Stimulated activated CD4-positive, alpha-beta T cell treated with anti-CD3 and anti-CD28 coated beads, Interleukin-12 subunit alpha, Interleukin-12 subunit beta, amount 100 ng/mL, for 48 hours (primary cell): ENCODE measurements around the gene NCAM2.

Experiments
- DNase-seq, 3 donors: peaks; one replicate each; pipeline ENCODE4 v3.0.0-alpha.2; 2020; ENCODE audit warnings: low read depth in 2 of 3, low spot score in 1 of 3

Gene NCAM2

DNA sequence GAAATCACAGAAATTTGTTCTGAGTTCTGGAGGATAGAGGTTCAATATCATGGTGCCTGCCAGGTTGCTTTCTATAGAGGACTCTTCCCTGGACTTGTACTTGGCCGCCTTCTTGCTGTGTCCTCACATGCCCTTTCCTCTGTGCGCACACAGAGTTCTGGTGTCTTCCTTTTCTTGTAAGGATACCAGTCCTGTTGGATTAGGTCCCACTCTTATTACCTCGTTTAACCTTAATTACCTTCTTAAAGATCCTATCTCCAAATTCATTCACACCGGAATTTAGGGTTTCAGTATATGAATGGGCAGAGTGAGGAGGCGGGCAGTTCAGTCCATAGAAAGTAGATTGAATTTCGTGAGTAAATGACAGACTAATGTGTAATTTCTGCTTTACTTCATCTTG, 413.9 kb downstream of the NCAM2 start:
- no peak for DNase-seq

DNA sequence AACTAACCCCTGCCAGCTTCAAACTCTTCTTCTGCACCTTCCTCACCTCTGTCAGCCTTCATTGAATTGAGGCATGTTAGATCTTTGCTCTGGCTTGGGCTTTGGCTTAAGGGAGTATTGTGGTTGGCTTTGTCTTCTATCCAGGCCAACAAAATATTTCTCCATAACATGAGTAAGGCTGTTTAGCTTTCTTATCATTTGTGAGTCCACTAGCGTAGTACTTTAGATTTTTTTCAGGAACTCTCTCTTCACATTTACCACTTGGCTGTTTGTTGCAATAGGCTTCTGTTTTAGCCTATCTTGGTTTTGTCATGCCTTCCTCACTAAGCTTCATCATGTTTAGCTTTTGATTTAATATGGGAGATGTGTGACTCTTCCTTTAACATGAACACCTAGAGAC, 417.5 kb downstream of the NCAM2 start:
- no peak for DNase-seq

DNA sequence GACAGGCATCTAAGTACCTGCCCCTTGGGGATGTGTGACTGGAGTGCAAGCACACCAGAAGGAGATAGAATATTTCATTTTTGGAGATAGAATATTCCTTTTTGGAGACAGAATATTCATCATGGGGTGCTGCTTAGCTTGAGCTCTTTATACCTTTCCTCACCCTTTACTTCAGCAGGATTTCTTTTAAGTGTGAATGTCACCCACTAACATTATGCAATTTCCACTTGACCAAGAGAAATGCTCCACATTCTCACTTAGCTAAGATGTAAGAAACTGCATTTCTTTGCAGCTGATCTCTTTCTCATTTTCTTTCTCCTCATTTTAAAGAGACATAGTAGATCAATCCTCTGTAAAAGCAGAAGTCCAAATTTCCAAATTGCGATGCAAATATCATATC, 436.7 kb downstream of the NCAM2 start:
- no peak for DNase-seq

DNA sequence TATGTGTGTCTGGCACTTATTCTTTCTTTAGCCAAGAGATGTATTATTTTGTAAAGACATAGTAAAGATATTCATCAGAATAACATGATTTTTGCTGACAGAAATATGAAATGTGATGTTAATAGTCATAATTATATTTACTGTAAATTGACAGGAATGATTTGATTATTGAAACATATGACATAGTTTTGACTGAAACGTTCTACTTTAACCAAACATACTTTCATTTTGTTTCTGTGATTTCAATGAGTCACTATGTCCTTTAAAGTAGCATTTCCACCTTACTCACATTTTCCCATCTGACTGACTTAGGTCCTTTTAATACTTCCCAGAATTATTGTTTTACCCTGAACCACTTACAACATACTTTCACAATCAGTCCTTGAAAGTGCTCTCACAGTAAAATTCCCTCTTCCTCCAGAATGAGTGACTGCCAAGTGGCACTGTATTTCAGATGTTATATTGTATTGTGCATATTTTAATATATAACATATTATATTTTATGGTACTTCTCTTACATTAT, 437.9 kb downstream of the NCAM2 start:
- DNase-seq: no peak

DNA sequence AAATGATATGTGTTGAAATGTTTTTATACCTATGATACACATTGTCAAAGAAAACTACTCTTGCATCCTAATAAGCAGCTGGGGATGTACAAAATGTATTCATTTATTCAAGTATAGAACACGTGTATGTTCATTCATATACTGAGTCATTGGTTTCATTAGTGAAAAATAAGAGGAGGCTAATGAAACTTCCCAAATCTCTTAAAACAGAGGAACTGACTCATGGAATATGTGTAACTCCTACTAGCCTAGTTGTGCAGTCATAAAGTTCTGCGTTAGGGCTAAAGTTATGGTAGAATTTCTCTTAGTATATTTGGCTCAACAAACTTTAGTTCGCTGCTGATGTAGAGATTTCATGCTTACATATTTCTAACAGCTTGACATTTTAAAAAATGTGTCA, 441.6 kb downstream of the NCAM2 start:
- no peak for DNase-seq

DNA sequence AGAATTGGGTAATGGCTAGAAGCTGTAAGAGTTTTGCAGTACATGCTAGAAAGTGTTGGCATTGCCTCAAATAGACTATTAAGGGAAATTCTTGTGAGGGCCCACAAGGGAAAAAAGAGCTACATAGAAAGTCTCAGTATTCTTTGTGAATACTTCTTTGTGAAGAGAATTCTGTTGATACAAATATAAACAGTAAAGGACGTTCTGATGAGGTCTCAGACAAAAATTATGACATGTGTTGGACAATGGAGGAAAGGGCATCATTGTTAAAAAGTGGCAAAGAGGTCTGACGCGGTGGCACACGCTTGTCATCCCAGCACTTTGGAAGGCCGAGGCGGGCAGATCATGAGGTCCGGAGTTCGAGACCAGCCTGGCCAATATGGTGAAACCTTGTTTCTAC, 458.9 kb downstream of the NCAM2 start:
- no peak for DNase-seq

DNA sequence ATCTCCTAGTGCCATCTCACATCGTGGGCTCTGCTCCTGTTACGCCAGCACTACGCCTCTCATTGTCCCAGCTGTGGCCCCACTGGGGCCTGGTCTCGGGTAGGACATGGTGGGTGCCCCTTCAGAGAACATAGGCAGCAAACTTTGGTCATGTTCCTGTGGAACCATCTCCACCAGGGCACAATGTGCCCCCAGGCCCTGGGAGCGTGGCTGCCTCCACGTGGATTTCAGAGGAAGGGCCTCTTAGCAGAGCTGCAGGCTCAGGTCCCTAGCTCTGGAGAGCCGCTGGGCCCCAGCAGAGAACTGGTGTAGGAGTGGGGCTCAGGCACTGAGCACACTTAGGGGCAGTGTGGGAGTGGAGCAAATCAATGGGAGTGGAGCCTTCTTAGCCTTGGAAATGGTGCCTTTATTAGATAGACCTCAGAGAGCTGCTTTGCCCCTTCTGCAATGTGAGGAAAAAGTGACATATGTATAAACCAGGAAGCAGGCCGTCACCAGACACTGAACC, 460.0 kb downstream of the NCAM2 start:
- no peak for DNase-seq

DNA sequence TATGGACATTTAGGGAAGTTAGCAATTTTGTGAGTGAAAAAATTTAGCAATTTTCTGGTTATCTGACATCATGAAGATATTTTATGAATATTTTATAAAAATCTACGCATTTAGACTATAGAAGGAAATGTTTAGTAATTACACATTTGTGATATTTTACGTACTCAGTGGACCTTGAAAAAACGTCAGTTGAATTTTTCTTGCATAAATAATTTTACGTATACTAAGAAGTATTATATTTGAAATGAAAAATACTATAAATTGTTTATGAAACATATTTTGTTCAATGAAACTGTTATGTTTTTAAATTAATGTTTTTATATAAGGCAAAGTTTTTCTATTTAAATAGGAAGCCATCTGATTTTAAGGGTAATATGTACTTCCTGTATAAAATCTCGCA, 462.8 kb downstream of the NCAM2 start:
- no peak for DNase-seq

DNA sequence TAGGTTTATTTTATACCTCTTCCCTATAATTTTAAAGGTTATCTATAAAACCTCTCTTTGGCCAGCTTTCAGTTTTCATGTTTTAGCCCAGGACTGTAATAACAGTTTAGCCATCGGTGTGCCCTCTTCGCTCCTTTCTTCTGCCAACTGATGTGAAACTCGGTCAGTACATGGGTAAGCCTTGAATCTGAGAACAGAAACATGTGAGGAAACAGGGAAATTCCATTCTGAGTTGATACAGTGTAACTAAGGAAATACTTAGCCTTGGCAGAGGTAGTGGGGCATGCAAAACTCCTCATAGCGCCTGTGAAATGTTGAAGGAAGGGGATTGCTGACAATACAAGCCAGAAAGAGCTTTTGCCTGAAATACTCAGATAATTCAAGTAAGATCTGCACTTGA, 465.2 kb downstream of the NCAM2 start:
- DNase-seq: no peak

DNA sequence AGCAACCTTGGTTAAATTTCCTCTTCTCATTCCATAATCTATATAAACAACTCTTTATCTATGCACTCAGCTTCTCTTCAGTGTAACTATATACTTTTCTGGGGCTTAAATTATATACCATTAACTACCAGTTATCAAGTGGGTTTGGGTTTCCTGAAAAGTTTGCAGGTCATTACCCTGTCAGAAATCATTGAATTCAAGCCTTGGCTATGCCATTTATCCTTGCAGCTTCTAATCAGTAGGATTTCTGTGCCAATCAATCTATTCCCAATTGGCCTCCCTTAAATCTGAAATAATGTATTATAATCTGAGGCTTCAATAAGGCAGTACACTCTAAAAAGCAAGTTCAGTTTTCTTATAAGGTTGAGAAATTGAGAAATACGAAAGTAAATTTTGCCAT, 466.5 kb downstream of the NCAM2 start:
- DNase-seq: no peak

DNA sequence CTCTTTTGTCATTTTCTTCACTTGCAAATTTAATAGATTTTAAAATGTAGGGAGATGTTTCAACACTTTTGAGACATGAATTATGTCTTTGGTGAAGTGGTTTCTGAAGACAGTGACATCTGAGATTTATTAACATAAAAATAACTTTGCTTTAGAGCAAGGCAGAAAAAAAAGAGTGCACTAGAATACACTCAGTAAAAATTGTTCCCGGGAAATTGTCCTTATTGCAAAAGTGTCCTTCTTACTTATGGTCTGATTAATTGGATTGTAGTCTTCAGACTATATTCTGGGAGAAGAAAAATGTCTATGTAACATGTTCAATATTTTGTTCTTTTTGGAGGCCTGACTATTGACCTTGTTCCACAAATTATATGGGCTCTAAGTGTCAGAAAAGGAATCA, 468.5 kb downstream of the NCAM2 start:
- no peak for DNase-seq

DNA sequence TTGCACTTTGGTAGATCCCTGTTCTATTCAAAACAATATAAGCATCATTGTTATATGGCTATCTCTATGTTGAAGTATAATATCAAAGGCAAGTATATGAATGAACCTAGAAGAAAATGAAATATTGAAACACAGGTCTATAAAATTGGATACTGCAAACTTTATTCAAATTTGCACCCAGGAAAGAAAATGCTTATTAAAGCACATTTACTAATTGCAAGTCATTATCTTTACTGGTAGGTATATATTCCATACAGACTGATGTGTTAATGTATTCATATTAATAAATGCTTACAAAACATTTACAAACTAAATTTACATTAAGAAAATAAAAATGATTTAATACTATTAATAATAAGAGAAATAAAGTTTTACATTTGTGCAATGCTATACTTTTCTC, 469.8 kb downstream of the NCAM2 start:
- DNase-seq: no peak

DNA sequence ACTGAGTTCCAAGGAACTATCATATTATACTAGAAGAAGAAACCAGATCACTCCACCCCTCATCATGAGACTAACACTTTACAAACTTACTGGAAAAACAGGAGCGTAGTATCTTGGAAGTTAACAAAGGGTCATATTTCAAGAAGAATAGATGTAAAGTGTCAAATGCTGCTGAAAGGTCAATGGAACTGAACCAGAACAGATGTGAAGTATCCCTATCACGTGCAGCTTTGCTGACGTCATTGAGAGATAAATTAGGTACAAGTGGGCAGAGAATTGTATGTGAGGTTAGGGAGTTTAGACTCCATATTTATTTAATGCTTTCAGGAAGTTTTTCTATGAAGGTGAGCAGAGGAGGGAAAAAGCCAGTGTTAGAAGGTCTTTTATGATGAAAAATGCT, 483.0 kb downstream of the NCAM2 start:
- no peak for DNase-seq

DNA sequence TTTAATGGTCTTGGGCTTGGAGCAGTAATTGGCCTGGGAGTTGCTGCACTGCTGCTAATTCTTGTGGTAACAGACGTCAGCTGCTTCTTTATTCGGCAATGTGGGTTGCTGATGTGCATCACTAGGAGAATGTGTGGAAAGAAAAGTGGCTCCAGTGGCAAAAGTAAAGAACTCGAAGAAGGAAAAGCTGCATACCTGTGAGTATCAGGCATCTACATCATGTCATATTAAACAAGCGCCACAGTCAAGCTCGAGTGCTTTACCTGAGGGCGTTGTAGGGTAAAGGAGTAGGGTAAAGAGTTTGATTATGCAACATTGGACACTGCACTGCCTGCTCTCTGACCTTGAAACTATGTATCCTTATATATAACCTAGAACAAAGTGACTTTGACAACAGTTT, 510.6 kb downstream of the NCAM2 start:
- DNase-seq: no peak

DNA sequence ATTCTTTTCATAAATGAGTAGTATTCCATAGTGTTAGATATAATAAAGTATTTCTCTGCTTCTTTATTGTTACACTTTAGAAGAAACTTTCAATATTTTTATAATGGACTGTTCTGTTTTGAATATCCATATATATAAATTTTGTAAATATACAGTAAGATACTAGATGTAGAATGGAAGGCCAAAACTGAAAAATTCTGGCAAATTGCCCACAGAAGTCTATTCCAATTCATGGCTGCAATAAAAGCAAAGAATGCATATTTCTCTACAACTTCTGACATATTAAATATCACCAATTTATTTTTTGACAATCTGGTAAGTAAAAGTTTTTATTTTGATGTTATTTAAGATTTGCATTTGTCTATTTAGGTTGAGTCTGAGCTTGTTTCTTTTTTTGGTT, 532.5 kb downstream of the NCAM2 start:
- no peak for DNase-seq

DNA sequence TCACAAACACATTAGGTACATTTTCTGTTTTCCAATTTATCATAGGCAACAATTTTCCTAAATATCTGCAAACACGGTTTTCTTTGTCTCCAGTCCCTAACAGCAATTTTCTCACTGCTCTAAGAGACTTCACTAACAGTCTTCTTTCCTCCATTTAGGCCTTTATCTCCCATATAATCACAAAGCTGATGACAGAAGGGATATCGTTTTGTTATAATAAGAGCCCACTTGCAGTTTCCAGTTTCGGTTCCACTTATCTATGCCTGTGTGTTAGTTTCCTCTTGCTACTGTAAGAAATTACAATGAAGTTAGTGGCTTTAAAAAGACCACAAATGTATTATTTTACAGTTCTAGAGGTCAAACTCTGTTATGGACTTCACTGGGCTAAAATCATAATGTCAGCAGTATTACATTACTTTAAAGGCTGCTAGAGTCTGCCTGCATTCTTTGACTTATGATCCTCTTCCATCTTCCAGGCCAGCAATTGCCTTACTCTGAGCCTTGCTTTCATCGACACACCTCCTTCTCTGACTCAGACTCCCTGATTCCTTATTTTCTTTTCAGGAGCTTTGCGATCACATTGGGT, 549.3 kb downstream of the NCAM2 start:
- no peak for DNase-seq

DNA sequence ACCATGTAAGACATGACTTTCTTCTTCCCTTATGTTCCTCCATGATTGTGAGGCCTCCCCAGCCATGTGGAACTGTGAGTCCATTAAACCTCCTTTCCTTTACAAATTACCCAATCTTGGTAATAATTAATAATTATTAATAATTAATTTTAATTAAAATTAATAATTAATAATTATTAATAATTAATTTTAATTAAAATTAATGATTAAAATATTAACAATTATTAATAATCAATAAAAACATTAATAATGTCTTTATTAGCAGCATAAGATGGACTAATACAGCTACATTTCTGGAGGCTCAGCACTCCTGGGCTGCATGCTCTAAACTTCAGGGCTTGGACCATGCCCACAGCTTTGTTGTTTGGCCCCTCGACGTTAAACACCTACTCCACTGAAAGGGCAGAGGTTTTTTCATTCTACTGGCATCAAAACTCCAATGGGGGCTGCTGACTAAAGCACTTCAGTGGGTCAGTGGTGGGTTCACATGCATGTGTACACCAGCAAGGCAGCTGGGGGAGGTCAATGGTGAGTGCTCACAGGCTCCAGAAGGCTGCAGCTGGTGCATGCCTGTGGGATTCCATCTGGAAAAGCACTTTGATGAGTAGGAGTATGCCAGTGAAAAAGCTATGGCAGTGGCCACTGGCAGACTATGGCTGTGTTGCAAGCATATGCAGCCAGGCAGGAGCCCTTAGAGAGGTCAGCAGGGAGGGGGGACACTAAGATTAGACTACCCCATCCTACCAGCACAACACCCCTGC, 561.3 kb downstream of the NCAM2 start:
- DNase-seq: no peak
